ENCODE data around the gene MTMR2. TPM values are rescaled to one million over a fixed set of nuclear protein-coding genes. Genes with fewer than 3 reads are reported as not detected.

Gene MTMR2
- total RNA-seq, 1 experiment from 2014 or later, result 29.1 TPM

DNA sequence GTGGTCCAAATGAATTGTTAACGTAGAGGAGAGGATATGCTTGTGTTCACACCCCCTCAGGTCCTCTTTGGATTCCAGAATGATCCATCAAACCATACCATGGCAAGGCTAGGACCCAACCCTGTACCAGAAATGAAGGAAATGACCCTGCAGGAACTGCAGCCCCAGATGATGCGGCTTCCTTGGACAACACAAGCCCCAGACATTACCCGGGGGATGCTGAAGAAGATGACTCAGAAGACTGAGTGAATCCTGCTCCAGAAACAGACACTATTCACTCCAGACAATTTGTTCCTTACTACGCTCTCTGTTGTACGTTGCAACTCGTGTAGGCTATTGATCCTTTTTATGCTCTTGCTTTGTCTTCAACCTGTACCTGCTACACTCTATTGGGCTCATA is 15.2 kb upstream of the MTMR2 start (continued):
- TF ChIP-seq ATF3 (IDR thresholded peaks at IDR 0.05) (no peak), JUND (IDR thresholded peaks at IDR 0.05) (no peak), EZH2 (IDR thresholded peaks at IDR 0.05) (no peak)
- TF ChIP-seq, protein P1, sequence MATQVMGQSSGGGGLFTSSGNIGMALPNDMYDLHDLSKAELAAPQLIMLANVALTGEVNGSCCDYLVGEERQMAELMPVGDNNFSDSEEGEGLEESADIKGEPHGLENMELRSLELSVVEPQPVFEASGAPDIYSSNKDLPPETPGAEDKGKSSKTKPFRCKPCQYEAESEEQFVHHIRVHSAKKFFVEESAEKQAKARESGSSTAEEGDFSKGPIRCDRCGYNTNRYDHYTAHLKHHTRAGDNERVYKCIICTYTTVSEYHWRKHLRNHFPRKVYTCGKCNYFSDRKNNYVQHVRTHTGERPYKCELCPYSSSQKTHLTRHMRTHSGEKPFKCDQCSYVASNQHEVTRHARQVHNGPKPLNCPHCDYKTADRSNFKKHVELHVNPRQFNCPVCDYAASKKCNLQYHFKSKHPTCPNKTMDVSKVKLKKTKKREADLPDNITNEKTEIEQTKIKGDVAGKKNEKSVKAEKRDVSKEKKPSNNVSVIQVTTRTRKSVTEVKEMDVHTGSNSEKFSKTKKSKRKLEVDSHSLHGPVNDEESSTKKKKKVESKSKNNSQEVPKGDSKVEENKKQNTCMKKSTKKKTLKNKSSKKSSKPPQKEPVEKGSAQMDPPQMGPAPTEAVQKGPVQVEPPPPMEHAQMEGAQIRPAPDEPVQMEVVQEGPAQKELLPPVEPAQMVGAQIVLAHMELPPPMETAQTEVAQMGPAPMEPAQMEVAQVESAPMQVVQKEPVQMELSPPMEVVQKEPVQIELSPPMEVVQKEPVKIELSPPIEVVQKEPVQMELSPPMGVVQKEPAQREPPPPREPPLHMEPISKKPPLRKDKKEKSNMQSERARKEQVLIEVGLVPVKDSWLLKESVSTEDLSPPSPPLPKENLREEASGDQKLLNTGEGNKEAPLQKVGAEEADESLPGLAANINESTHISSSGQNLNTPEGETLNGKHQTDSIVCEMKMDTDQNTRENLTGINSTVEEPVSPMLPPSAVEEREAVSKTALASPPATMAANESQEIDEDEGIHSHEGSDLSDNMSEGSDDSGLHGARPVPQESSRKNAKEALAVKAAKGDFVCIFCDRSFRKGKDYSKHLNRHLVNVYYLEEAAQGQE (IDR thresholded peaks at IDR 0.05; ENCODE audit: low read depth), result no peak

DNA sequence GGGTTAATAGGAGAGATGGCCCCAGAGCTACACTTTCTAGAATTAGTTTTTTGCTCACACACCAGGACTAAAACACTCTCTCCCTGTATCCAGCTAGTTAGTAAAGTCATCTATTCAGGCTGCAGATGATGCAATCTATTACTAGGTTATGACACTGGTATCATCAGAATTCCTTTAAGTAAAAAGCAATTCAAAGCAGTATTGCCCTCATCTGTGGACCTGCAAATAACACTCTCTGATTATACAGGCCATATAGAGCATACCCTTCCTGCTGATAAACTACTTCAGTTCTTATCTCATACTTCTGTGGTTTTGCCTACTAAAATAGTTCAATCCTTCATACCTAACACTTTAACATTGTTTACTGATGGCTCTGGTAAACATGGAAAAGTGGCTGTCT is 13.5 kb upstream of the MTMR2 start:
- intact Hi-C loops (cut with micrococcal nuclease), result no loop called here
- Histone ChIP-seq H3K79me2 (ENCODE audit: insufficient read depth, low read length) (no peaks in the 10 kb centered on the region), H3K27me3 (ENCODE audit: insufficient read depth, low read length) (no peaks in the 10 kb centered on the region), H4K20me1 (ENCODE audit: insufficient read depth) (no peaks in the 10 kb centered on the region), H3K9me3 (ENCODE audit: control insufficient read depth in 1 of 2, insufficient read depth in 1 of 2, low read depth in 1 of 2, low read length in 2 of 2) (no peaks in the 10 kb centered on the region), H3K9ac (ENCODE audit: low read length) (no peak overlapping the region), H3K9me2 (ENCODE audit: insufficient read depth) (no peaks in the 10 kb centered on the region), H3K4me3 (replicated peaks in 1 of 2; ENCODE audit: low read depth in 1 of 2, low read length in 2 of 2) (no peak overlapping the region), H3K27ac (ENCODE audit: low read depth, low read length) (no peak overlapping the region), H2AFZ (ENCODE audit: low read depth, low read length, poor library complexity, severe bottlenecking) (no peak overlapping the region), H3K4me2 (ENCODE audit: low read length) (no peak overlapping the region), H3K36me3 (ENCODE audit: control insufficient read depth in 1 of 2, insufficient read depth in 2 of 2, low read length in 2 of 2) (no peaks in the 10 kb centered on the region), H3K4me1 (ENCODE audit: control insufficient read depth in 1 of 2, insufficient read depth in 2 of 2, low read length in 2 of 2) (no peaks in the 10 kb centered on the region)
- DNase-seq (ENCODE audit: low read depth, low spot score) (no peak), ATAC-seq (no peak)
- CTCF ChIA-PET, result no interaction called here
- BruUV-seq (replicated peaks), result no TSS peak
- TF ChIP-seq ZFX (IDR thresholded peaks at IDR 0.05) (no peak), CEBPB (IDR thresholded peaks at IDR 0.05; ENCODE audit: low read depth) (peak; percentile 55)
- RAD21 ChIA-PET (ENCODE audit: low non-redundant PET in 1 of 2, low total read pairs in 2 of 2, uncharacterized antibody in 2 of 2, unreplicated experiment in 2 of 2), result no interaction called here
- POLR2A ChIA-PET, result no interaction called here
